HepG2 (cell line): Measurements from ENCODE around the gene PSMB4. TPM values are rescaled to one million over a fixed set of nuclear protein-coding genes. Genes with fewer than 3 reads are reported as not detected.

Experiments
- BORCS8-MEF2B ChIP-seq: sonication (generic); formaldehyde crosslinking; IDR thresholded peaks from 2 replicates; pipeline ENCODE4 v1.8.0; 2022; ENCODE audit warnings: mild to moderate bottlenecking, missing genetic modification reagents
- CEBPB ChIP-seq: IDR thresholded peaks from 2 replicates; pipeline ENCODE4 v1.6.1; 2011; ENCODE audit warnings: low read depth, low read length, improper control_type of control experiment, borderline replicate concordance
- GATA4 ChIP-seq: sonication (generic); IDR thresholded peaks from 2 replicates; pipeline ENCODE4 v1.6.1; 2016; ENCODE audit warnings: antibody characterized with exemption, low read depth, borderline replicate concordance
- GFI1 ChIP-seq: sonication (generic); formaldehyde crosslinking; IDR thresholded peaks from 2 replicates; pipeline ENCODE4 v1.5.0; 2020; ENCODE audit warnings: missing genetic modification reagents, mild to moderate bottlenecking, borderline replicate concordance
- MZF1 ChIP-seq: sonication (generic); formaldehyde crosslinking; IDR thresholded peaks from 2 replicates; pipeline ENCODE4 v1.8.1; 2023; ENCODE audit warnings: mild to moderate bottlenecking, missing genetic modification reagents, borderline replicate concordance
- NR2F6 ChIP-seq, 2 experiments: IDR thresholded peaks; 2 replicates each; pipeline ENCODE4 v1.6.1; 2016; ENCODE audit warnings: antibody characterized with exemption in 1 of 2, mild to moderate bottlenecking in 1 of 2
- PAF1 ChIP-seq: IDR thresholded peaks from 2 replicates; pipeline ENCODE4 v1.6.1; 2016; ENCODE audit warnings: missing genetic modification reagents, missing compliant biosample characterization
- POLR2A ChIP-seq, 2 experiments: IDR thresholded peaks; 2 replicates each; pipeline ENCODE4 v1.6.1; 2011; ENCODE audit warnings: low read depth in 2 of 2, low read length in 2 of 2, mild to moderate bottlenecking in 1 of 2, moderate library complexity in 1 of 2; ENCODE audit not compliant: insufficient read depth in 1 of 2
- RAD21 ChIP-seq: fragments of 450-650 bp; formaldehyde crosslinking; IDR thresholded peaks from 2 replicates; pipeline ENCODE4 v1.5.0; 2020; ENCODE audit warnings: mild to moderate bottlenecking
- SALL1 ChIP-seq: sonication (generic); formaldehyde crosslinking; IDR thresholded peaks from 2 replicates; pipeline ENCODE4 v1.8.0; 2022; ENCODE audit warnings: mild to moderate bottlenecking, missing genetic modification reagents
- SPEN ChIP-seq: sonication (generic); formaldehyde crosslinking; IDR thresholded peaks from 2 replicates; pipeline ENCODE4 v1.5.1; 2020; ENCODE audit warnings: low read depth, mild to moderate bottlenecking, missing genetic modification reagents
- ZBTB33 ChIP-seq: sonication (generic); formaldehyde crosslinking; IDR thresholded peaks from 2 replicates; pipeline ENCODE4 v1.4.0; 2020; ENCODE audit warnings: missing genetic modification reagents
- ZFP91 ChIP-seq: sonication (generic); formaldehyde crosslinking; IDR thresholded peaks from 2 replicates; pipeline ENCODE4 v1.9.0; 2022; ENCODE audit warnings: missing genetic modification reagents, mild to moderate bottlenecking, borderline replicate concordance
- ZNF337 ChIP-seq: sonication (generic); formaldehyde crosslinking; IDR thresholded peaks from 2 replicates; pipeline ENCODE4 v1.5.1; 2020; ENCODE audit warnings: missing genetic modification reagents, low read depth, mild to moderate bottlenecking, borderline replicate concordance
- ZNF460 ChIP-seq: sonication (generic); formaldehyde crosslinking; IDR thresholded peaks from 2 replicates; pipeline ENCODE4 v1.5.1; 2020; ENCODE audit warnings: missing genetic modification reagents, mild to moderate bottlenecking, borderline replicate concordance
- ZNF704 ChIP-seq: sonication (generic); formaldehyde crosslinking; IDR thresholded peaks from 2 replicates; pipeline ENCODE4 v1.8.1; 2023; ENCODE audit warnings: mild to moderate bottlenecking, inconsistent platforms, moderate library complexity, missing genetic modification reagents, borderline replicate concordance
- ZNF788 ChIP-seq: sonication (generic); formaldehyde crosslinking; IDR thresholded peaks from 2 replicates; pipeline ENCODE4 v1.5.0; 2020; ENCODE audit warnings: mild to moderate bottlenecking, missing genetic modification reagents, borderline replicate concordance
- ZSCAN22 ChIP-seq: sonication (generic); formaldehyde crosslinking; IDR thresholded peaks from 2 replicates; pipeline ENCODE4 v1.4.0; 2020; ENCODE audit warnings: mild to moderate bottlenecking, missing genetic modification reagents
- ZSCAN29 ChIP-seq: sonication (generic); formaldehyde crosslinking; conservative IDR thresholded peaks from 2 replicates; pipeline ENCODE4 v1.4.0; 2020; ENCODE audit warnings: mild to moderate bottlenecking, missing genetic modification reagents
- ZSCAN5A ChIP-seq: sonication (generic); formaldehyde crosslinking; IDR thresholded peaks from 2 replicates; pipeline ENCODE4 v1.8.0; 2022; ENCODE audit warnings: mild to moderate bottlenecking, missing genetic modification reagents, borderline replicate concordance
- polyA plus RNA-seq, 8 experiments: library from polyadenylated mRNA; depleted of rRNA in 3 of 8; stranded (reverse) in 7 of 8; unstranded in 1 of 8; fragments of >200 nt; fragmentation: Illumina TruSeq in 4 of 8; extraction: Trizol in 4 of 8; gene quantifications; 2 replicates each; pipeline versions ENCODE4 v1.2.1 to v1.2.3, GENCODE V29; 2011 to 2016; ENCODE audit warnings: low read depth in 4 of 8, missing spikeins in 1 of 8, mixed read lengths in 1 of 8; ENCODE audit not compliant: insufficient read depth in 1 of 8
- total RNA-seq, 5 experiments: library from RNA; depleted of rRNA; stranded (reverse); fragments of >200 nt; fragmentation: Illumina TruSeq; extraction: Trizol; gene quantifications; 2 replicates each; pipeline ENCODE4 v1.2.3, GENCODE V29; 2016; ENCODE audit warnings: low read depth in 1 of 5
- TF ChIP-seq, protein P1 (sequence below): IDR thresholded peaks from 2 replicates; pipeline ENCODE4 v1.6.1; 2016; ENCODE audit warnings: low read depth, borderline replicate concordance

PSMB4 gene
- total and polyA plus RNA-seq, 2 of the 13 experiments (the other 11 are each of a cell fraction or from before 2014, with no cell fraction given): 336 to 383 TPM

DNA sequence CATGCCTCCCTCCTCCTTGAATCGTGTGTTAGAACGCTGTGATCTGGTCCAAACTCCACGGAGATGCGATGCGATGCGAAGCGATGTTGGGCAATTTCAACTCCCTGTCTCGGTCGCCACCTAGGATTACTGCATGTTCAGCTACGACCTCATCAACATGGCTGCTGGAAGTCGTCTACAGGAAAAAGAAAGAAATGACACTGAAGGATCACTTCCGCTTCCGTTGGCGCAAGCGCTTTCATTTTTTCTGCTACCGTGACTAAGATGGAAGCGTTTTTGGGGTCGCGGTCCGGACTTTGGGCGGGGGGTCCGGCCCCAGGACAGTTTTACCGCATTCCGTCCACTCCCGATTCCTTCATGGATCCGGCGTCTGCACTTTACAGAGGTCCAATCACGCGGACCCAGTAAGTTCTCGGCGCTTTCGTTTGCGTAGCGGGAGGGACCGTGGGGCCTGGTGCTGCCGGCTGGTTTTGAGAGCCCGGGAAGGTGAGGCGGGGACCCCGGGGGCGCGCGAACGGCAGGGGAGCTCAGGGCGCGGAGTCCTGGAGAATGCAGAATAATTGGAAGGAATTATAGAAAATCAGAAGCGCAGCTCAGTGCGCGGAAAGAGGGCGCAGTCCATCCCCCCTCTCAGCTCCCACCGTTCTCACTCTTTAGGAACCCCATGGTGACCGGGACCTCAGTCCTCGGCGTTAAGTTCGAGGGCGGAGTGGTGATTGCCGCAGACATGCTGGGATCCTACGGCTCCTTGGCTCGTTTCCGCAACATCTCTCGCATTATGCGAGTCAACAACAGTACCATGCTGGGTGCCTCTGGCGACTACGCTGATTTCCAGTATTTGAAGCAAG lies at the start of gene PSMB4 (continued):
- TF ChIP-seq ZBTB33 (CRISPR knock-in tag) (0 out of 2 replicates have a peak, but pooled peaks have one; percentile 25), ZSCAN5A (peak; percentile 77; the same call in 1 of the 2 replicates), GFI1 (CRISPR knock-in tag) (0 out of 2 replicates have a peak, but pooled peaks have one; percentile 42), NR2F6 (IDR thresholded peaks at IDR 0.05) (no peak), NR2F6 (CRISPR knock-in tag; IDR thresholded peaks at IDR 0.05) (0 out of 2 replicates have a peak, but pooled peaks have one; percentile 10), SALL1 (CRISPR knock-in tag) (peak; percentile 52), PAF1 (no peak), ZNF337 (CRISPR knock-in tag) (peak; percentile 14; the same call in 1 of the 2 replicates), ZNF704 (CRISPR knock-in tag) (no peak), ZFP91 (CRISPR knock-in tag) (peak; percentile 80), ZNF460 (CRISPR knock-in tag) (peak; percentile 14; the same call in 1 of the 2 replicates), ZNF788 (CRISPR knock-in tag) (peak; percentile 41; the same call in 1 of the 2 replicates), CEBPB (peak; percentile 96), ZSCAN29 (CRISPR knock-in tag) (peak; percentile 68; the same call in 1 of the 2 replicates), MZF1 (0 out of 2 replicates have a peak, but pooled peaks have one; percentile 21), RAD21 (CRISPR knock-in tag) (peak; percentile 40; the same call in 1 of the 2 replicates), ZSCAN22 (CRISPR knock-in tag) (no peak), SPEN (CRISPR knock-in tag) (peak; percentile 61), BORCS8-MEF2B (peak; percentile 25; the same call in 1 of the 2 replicates), POLR2A (IDR thresholded peaks at IDR 0.05; ENCODE audit: insufficient read depth in 1 of 2, low read depth in 2 of 2, low read length in 2 of 2) (peak; percentile 80 to 85), GATA4 (0 out of 2 replicates have a peak, but pooled peaks have one; percentile 23)
- TF ChIP-seq, protein P1, sequence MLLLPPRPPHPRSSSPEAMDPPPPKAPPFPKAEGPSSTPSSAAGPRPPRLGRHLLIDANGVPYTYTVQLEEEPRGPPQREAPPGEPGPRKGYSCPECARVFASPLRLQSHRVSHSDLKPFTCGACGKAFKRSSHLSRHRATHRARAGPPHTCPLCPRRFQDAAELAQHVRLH (CRISPR knock-in tag): peak; percentile 14; the same call in 1 of the 2 replicates
